Stimulated activated CD8-positive, alpha-beta memory T cell treated with anti-CD3 and anti-CD28 coated beads, Interleukin-15, amount 100 ng/mL, for 24 hours (primary cell): ENCODE measurements around the gene GNRHR.
A peak's percentile ranks its signal among the peaks of the same experiment; 100 is the strongest.
"Not testable (repeated sequence)": the region's sequence is repeated elsewhere in the genome, so short reads cannot be mapped to it uniquely, and the experiment has no call there.

ENCODE experiments used
- DNase-seq: peaks from one replicate; pipeline ENCODE4 v3.0.0-alpha.2; 2020; ENCODE audit warnings: low read depth

GNRHR gene

DNA sequence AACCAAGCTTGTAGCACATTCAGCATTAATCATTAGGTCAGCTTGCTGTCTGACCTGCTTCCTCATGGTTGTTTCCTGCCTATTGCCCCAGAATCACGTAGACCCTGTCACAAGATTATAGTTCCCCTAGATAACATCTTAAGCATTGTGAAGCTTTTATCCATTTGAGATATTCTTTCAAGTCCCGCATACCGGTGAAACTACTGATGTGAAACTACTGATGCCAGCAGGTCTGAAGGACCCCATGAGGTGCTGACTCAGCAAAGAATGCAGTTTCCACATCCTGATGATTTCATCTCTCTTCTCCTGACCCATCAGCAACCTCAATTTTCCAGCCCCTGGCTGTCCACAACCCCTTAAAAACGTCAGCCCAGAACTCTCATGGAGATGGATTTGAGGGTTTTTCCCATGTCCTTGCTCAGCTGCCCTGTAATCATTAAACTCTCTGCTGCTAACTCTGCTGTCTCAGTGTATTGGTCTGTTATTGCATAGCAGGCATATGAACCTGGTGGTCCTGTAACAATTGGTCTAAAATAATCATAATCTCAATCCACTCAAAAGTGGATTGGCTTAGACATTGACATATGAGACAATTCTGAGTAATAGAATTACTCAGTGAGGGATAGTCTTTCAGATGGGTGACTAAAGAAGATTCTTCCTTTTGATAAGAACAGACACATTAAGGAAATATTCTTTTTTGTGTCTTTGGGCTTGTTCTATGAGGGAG lies 26.9 kb downstream of the GNRHR start:
- DNase-seq: no peak

DNA sequence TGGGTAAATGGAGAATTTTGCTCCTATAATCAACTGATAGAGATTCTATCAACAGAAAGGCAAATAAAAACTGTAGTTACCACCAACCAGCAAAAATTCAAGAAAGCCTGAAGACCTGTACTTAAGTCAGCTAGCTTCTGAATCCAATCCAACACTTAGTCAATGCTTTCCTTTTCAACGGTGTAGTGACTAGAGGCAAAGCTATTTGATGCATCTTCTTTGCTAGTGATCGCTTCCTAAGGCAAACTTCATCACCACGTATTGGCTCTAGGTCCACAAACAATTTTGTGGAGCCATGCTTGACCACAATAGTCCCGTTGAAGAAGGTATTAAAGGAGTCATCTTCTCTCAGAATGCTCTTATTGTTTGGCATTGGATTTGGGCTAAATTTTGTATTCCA lies 28.2 kb downstream of the GNRHR start:
- no peak for DNase-seq

DNA sequence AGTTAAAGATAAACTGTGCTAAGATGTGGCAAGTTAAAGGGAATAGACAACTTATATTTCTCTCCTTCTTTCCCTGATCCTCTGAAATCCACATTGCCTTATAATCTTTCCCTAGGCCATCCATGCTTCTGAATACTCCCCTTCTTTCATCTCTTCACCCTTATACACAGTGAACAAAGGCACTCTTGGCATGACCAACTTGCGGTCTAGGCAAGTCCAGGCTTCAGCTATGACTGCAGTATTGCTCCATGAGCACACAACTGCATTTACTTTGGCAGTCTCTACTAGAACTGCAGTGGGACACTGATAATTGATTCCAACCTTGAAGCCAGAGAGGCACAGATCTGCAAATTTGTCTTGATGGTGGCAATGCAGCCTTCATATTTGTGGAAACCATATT lies 29.1 kb downstream of the GNRHR start:
- DNase-seq: no peak

DNA sequence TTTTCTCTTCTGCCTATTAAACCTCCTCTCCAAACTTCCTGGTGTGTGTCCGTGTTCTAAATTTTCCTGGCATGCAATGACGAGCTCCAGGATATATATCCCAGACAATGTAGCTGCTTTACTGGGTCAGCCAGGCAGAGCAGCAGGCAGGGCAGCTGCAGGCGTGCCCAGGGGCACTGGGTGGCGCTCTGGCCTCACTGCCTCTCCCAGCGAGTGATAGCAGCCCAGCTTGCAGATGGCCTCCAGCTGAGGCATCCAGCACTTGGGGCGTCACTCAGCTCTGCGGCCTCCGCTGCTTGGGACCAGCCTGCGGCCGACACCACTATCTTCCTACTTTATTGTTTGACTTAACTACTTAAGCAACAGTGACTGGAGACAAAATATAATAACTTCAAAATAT lies 30.2 kb downstream of the GNRHR start:
- DNase-seq: no peak

DNA sequence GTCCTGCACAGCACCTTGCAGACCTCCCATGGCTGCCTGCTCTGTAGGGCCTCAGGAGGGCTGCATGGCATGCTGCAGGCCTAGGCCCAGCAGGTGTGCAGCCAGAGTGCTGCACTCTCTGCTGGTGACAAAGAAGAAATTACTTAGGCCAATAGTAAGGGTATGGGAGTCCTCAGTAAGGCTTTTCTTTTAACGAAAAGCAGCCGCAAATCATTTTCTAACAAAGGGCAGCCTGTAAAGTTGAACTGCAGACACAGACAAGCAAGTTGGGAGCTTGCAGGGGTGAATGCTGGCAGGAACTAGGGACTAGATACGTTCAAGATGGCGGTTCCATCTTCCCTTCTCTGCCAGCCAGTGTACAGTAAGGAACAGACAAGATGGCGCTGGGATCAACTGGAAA lies 30.8 kb downstream of the GNRHR start:
- no peak for DNase-seq

DNA sequence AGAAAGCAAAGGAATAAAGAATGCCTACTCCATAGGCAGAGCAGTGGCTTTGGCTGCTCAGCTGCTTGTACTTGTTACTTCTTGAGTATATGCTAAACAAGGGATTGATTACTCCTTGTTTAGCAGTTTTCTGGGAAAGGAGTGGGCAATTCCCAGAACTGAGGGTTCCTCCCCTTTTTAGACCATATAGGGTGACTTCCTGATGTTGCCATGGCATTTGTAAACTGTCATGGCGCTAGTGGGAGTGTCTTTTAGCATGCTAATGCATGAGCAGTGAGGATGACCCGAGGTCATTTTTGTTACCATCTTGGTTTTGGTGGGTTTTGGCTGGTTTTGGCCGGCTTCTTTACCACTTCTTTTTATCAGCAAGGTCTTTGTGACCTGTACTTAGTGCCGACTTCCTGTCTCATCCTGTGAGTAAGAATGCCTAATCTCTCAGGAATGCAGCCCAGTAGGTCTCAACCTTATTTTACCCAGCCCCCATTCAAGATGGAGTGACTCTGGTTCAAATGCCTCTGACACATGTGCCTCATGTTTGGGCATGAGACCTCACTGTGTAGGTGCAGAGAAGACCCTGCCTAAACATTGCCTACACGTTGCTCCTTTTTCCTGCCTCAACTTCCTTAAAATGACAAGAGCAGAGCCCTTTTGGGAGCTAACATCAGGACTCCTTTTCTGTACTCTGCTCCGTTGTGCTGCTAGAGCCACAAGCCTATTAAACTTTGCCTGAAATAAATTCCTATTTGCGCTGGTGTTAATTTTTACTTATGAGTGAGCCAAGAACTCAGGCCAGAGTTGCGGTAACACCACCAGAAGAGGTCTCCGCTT lies 32.2 kb downstream of the GNRHR start:
- no peak for DNase-seq

DNA sequence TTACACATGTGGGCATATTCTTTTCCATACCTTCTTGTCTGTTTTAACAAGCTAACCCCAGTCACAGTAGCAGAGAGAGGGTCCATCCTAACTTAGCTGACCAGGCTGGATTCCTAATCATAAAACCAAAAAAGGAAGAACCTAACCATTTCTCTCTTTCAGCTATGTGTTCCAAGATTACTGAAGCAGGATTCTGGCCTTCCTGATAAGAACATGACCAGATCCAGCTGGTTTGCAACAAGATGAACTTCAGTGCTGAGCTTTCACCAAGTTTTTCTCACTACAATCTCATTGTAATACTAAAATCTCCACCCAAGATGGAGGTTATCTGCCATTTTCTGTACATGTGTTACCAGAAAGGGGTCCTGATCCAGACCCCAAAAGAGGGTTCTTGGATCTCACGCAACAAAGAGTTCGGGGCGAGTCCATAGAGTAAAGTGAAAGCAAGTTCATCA lies 32.8 kb downstream of the GNRHR start:
- DNase-seq: no peak

DNA sequence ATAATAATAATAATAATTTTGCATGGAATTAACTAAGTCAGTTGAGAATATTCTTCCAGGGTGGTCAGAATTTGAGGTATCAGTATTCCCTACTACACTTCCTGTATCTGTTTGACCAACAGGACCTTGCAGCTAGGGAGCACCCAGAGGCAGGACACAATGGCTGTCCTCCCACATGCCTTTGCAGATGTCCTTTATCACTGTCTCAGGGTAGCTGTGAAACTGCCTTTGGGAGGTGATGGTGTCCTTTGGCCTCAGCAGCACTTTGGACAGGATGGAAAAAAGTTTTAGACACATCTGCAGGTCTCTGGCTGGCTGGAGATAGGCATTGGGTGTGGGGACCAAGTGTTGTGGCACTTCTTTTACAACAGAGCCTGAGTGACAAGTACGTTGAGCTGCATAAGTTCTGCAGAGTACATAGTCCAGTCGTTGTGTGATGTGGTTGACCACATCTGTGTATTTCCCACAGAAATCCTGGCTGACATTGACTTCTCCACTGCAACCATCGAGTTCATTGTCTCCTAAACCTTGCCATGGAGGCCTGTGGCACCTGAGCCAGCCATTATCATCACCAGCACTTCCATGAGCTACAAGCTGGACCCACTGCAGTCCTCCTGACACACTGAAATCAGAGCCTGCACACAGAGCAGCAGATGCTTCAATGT lies 34.1 kb downstream of the GNRHR start:
- DNase-seq: no peak

DNA sequence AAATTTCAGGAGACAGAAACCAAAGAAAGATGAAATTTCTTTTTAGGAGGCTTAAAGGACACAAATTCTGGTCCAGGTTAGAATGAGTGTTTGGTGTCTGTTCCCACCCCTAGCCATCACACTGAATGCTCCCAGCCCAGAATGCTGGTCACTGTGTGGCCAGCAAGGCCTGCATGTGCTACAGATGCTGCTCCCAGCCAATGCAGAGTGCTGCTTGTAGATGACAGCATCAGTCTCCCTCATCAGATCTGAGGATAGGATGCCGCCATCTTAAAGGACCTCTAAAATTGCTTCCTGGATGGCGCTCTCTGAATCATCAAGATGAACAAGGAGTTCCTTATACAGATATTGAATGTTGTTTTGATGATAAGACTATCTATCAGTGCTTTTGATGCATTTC lies 35.3 kb downstream of the GNRHR start:
- DNase-seq: no peak

DNA sequence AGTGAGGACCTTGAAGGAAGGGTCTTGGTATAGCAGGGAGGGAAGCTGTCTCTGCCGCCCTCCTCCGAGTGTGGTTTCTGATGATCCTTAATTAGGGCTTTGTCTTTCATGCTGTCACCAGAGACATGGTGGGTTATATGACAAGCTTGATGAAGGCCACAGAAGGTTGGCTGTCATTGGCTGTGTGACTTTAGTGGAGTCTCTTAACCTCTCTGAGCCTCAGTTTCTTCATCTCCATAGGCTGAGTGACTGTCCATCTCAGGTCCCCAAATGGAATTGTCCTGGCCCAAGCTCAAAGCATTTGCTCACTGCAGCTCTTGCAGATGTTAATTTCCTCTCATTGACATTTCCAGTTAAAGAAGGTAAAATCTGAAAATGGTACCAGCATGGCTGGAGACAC lies 36.6 kb downstream of the GNRHR start:
- no peak for DNase-seq

DNA sequence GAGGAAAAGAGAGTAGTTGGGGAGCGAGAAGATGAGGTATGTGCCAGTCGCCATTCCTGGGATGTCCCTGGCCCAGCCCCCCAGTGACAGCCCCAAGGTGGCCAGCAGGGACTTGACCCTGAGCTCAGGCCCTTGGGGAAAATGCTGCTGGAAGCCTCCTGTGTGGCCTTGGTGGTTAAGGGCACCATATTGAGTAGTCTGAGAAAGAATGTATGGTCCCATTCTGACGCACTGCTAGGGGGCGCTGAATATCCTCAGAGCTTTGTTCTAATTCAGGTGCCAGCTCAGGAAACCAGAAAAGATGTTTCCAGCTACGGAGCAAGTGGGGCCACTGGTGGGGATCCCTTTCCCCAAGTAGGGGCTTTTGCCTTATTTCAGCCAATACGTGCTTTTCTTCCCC lies 39.2 kb downstream of the GNRHR start:
- no peak for DNase-seq

DNA sequence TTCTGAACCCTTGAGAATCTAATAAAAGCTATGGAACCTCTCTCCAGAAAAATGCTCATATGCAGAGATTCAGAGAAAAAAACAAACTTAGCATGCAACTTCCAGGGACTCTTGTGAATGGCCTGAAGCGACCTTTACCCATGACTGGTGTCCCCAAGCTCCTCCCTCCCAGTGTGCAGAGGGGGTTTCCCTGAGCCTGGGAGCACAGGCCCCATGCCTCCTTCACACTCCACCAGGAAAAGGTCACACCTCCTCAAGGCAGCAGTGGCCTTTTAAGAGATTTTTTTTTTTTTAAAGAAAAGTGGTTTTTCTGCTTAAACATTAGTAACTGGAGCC lies 40.0 kb downstream of the GNRHR start:
- DNase-seq: no peak

DNA sequence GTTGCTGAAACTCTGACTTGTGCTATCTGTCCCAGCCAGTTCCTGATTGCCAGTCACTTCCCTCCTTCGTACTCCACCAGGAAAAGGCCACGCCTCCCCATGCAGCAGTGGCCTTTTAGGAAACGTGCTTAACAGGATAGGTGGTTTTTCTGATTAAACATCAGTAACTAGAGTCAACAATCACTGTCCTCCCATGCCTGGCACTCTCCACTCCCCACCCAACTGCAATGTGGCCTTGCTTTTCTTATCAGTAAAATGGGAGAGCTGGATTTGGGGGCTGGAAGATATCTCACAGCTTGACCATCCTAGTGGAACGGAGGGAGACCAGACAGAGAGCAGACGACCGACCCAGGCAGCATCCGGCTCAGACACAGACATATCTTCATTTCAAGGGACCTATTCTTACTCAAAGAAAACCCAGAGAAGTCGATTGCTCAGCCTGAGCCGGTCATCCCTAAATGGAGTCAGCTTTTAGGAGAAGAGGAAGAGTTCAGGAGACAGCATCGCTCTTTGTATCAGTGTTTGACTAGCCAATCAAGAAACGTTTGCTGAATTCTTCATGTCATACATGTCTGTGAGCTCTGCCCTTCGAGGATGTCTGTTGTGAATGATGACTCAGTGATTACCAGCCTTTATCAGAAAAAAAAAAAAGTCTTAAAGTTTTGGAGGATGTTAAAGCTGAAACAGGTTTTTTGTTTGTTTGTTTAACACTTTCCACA lies 40.5 kb downstream of the GNRHR start:
- no peak for DNase-seq

DNA sequence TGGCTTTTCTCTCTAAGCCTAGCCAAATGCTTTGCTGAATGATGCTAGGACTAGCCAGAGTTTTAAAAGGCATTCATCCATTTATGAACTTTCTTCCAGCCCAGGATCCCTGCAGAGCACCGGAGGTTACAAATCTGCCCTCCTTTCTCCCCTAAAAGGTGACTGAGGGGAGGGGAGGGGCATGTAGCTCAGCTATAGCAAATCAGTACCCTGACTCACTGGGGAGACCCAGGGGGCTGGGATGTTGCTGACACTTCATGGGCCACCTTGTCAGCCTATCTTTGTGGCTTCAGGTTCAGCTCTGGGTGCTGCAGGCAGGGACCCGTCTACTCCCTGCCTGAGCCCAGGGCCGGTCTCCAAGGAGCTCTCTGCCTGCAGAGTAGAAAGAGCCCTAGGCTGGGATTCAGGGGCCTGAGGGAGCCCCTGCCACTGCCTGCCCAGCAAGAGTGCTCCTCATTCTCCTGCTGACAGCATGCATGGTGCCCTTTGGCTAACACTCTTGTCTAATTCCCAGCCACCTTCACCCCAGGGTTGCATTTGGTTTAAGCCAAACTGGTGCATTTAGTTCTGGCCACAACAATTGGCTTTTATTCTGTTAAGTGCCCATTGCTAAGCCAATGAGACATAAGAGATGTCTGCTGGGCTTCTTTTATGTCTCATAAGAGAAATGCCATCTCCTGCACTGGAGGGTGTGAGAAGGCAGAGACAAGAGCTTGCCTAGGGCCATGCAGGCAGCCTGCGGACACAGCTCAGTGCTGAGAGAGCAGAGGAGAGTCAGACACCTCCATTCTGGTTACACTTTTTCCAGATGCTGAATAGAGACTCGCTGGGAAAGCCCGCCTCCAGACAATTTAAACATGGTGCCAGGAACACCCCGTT lies 41.3 kb downstream of the GNRHR start:
- DNase-seq: no peak

DNA sequence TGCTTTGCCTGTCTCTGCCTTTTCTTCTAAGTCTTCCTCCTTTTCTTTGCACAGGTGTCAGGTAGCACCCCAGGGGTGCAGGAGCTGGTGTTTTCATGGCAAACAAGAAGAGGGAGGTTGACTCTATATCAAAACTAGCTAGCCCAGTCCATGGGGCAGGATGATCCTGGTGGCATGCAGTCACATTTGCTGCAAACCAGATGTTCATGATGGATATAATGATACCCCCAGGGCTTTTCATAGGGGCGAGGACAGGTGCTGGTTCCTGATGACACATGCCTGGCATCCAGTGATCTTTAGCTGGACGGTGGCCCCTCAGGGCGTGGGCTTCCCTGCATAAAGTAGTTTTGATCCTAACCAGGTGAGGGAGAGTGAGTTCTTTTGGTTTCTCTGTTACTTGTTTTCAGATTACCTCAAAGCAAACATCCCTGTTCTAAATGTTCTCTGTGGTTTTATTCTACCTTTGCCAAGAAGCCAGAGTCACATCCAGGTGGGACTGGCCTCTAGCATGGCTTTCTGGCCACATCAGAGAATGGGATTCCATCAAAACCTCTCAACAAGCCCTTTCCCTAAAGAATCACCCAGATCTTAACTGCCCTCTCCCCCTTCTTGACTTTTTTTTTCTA lies 42.1 kb downstream of the GNRHR start:
- DNase-seq: no peak

DNA sequence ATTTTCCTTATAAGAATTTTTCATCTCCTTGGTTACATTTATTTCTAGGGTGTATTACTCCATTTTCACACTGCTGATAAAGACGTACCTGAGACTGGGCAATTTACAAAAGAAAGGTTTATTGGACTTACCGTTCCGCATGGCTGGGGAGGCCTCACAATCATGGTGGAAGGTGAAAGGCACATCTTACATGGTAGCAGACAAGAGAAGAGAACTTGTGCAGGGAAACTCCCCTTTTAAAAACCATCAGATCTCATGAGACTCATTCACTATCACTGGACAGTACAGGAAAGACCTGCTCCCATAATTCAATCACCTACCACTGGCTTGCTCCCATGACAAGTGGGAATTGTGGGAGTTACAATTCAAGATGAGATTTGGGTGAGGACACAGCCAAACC lies 47.5 kb downstream of the GNRHR start:
- DNase-seq: not testable (repeated sequence)

DNA sequence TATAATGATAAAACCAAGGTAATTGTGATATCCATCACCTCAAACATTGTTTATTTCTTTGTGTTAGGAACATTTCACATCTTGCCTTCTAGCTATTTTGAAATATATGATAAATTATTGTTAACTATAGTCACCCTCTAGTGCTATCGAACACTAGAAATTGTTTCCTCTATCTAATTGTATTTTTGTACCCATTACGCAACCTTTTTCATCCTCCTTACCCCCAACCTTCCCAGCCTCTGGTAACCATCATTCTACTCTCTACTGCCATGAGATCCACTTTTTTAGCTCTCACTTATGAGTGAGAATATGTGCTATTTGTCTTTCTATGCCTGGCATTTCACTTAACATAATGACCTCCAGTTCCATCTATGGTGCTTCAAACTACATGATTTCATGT lies 49.3 kb downstream of the GNRHR start:
- no peak for DNase-seq

DNA sequence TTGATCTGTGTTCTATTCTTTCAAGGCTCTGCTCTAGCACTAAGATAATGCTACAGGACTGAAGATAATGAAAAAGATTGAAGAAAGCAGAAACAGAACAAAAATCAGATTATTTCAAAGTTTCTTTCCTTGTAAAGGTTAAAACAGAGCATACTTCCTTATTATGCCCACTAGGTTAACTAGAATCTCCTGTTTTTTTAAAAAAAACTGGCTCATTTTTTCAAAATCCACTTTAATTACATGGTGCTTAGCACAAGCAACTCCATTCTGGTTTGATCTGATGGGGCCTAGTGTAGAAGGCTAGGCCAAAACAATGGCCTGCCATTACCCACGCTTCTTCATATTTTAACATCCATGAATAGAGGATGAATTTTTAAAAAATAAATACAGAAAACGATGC lies 52.0 kb downstream of the GNRHR start:
- no peak for DNase-seq

DNA sequence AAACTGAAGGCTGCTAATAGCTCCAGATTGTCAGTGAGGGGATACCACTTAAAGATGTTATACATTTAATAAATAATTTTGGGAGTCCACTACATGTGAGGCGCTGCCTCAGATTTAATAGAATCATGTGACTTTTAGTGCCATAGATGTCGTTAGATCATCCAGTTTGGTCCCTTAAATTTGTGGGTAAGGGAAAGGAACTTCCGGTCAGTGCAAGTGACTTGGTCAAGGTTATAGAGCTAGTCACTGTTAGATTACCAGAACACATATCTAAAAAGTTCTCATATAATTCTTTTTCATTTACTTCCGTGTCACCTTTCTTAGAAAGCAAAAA lies 52.7 kb downstream of the GNRHR start:
- no peak for DNase-seq

DNA sequence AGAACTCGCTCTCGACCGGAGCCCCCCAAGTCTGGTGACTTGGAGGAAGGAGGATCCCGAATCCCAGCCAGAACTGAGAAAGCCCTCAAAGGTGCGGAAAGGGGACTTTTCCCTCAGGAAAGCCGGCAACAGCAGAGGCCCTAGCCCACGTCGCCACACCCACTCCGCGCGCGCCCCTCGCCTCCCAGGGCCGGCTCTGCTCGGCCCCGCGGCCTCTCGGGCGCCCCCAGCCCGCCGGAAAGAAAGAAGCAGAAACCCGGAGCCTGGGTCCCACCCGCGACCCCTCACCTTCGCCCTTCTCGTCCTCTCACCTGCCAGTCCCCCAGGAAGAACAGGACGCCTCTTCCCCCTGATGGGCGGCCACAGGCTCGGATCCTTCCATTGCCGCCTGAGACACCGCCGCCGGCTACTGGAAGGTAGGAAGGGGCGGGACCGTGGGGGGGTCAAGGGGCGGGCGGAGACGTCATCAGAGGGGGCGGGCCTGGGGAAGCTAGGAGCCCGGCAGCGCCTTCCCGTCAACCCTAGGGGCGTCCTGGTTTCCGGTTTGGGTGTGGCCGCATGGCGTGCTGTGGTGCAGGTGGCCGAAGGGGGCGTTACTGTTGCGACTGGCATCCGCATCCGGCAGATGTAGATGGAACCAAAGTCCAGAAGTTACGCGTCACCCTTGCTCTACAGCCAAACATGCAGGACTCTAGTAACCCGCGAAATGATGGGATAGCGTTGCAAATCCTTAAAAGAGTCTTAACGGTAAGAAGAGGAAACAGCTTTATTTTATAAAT lies 53.3 kb downstream of the GNRHR start, which contains the start of gene UBA6:
TSS of gene UBA6 (minus strand) at position 418 of the 779 bp plus-strand sequence. CDS start at position 382, 36 bp downstream.
- peak; percentile 87 for DNase-seq
